GM19099 (cell line): ENCODE results near the gene TMEM51.

Source experiments
- POLR2A ChIP-seq: IDR thresholded peaks from 3 replicates; pipeline ENCODE4 v1.6.1; 2011; ENCODE audit warnings: low read depth; ENCODE audit not compliant: insufficient read length; ENCODE audit errors: extremely low read depth

Gene TMEM51

DNA sequence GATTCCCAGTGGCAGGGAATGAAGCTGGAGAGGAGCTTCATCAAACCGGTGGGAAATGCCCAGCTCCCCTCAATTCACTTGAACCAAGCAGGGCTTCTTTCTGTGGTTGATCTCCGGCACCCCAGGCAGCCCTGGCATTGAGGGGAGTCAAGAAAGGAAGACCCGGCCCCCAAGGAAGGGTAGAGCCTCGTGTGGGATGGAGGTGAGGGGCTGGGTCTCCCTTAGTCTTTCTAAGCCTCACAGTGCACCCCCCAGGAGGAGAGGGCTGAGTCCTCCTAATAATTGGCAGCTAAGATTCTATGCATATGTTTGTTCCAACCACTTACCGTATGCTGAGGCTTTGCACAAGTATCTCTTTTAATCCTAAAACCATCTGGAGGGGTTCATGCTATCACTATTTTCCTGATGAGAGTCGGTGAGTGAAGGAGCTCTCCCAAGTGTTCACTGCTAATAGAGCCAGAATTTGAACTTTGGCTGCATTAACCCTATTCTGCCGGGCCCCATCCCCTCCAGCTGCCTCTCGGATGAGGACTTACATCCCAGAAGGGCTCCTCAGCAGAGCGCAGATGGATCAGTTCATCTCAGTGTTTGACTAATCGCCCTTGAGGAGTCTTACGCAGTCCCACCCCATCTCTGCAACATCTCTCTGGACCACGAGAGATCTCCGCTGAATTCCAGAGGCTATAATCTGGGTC lies 33.1 kb upstream of the TMEM51 start:
- no peak for TF ChIP-seq POLR2A

DNA sequence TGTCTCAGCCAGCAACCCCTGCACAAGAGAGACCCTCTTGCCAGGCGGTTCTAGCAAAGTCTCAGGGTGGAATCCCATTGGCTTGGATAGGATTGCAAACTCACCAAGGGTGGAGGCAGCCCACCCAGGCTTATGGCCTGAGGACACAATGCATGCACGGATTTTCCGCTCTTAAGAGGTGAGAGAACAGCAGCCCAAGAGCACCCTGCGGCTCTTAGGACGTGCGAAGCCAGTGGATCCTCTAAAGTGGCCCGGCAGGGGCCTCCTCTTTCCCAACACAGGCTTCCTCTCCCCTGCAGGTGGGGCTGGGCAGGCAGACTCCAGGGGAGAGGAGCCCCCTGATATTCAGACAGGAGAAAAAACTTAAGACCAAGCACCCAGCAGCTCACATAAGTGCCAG lies 31.2 kb upstream of the TMEM51 start:
- TF ChIP-seq POLR2A, result no peak

DNA sequence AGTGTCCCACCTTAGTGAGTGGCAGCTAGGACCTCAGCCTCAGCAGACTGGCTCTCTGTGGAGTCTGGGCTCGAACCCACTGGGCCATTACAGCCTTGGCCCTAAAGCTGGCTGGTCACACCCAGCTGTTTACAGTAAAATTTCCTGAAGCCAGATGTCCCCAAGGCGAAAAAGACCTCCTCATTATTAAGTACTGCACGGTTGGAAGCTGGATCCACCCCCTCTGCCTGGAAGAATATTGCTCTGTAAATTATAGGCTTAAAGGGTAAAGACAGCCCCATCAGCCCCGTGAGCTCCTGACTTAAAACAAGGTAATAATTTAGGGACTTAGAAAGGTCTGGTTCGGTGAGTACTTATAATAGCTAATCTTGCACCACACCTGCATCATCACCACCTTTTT lies 30.3 kb upstream of the TMEM51 start:
- TF ChIP-seq POLR2A, result no peak

DNA sequence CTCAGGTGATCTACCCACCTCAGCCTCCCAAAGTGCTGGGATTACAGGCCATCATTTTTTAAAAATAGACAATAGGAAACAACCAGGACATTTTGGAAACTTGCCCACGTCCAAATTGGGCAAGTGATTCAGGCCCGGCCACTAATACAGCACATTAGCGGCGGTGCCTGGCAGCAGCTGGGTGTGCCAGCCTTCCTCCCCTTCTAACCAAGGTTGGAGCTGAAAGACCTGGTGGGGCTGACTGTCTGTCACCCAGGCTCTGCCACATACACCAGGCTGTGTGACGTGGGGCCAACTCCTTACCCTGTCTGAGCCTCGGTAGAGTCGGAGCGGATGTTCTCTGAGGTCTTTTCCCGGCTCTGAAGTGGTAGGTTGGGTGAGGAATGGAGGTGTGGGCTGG lies 29.6 kb upstream of the TMEM51 start:
- TF ChIP-seq POLR2A, result no peak

DNA sequence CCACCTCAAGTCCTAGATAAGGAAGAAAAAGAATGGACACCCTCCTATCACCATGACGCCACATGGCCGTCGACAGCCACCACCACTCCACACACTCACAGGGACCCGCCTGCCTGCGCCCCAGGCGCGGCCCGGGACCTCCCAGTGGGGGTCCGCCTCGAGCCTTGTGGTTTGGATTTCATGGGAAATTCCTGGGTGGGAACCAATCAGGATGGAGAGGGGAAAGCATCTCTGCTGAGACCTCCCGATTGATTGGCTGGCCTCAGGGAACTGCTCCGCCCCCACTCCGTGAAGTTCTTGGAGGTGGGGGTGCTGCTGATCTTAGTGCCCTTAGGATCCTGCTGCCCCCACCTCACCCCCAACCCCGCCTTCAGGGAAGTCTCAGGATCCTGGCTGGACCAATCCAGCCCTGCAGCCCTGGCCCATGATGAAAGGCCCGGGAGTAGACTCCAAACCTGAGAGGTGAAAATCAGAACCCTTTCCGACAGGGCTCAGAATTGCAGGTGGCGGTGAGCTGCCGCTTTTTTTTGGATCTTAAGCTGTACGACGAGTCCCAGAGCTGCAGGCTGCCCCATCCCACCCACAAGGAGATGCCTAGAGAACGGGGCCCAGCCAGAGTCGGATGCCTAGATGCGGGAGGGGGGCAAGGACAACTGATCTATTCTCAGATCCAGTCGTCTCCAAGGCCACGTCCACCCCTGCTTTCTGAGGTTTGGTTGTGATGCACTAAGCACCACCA lies 29.0 kb upstream of the TMEM51 start:
- no peak for TF ChIP-seq POLR2A

DNA sequence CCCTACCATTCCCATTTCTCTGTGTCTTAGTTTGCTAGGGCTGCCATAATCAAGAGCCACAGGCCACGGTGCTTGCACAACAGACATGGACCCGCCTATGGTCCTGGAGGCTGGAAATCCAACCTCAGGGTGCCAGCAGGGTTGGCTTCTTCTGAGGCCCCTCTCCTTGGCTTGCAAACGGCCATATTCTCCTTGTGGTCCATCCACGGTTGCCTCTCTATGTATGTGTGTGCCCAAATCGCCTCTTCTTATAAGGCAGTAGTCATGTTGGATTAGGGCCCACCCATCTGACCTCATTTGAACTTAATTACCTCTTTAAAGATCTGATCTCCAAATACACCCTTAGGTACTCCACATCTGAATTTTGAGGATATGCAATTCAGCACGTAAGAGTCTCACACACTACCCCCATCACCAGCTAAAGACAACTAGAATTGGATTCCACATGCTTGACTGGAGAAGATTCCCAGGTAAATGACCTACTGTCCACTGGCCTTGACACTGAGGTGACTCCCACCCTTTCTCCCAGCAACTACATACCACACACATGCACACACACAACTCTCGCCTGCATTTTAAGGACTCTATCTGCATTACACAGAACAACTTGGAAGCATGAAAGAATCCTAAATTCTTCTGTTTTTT lies 28.3 kb upstream of the TMEM51 start:
- no peak for TF ChIP-seq POLR2A

DNA sequence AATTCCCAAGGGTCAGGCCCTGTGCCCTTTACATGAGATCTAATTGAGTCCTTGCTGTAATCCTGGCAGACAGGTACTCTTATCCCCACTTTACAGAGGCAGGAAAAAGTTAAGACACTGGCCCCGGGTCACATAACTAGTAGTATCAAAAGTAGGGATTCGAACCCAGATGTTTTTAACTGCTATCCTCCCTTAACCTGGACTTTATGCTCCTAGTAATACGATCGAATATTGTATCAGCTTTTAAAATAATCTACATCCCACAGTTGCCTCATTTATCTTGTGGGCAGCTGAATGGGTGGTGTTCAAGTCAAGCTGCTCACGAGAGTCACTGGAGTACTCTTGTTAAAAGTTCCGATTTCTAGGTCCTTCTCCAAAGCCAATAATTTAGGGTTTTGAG lies 25.5 kb upstream of the TMEM51 start:
- TF ChIP-seq POLR2A, result no peak

DNA sequence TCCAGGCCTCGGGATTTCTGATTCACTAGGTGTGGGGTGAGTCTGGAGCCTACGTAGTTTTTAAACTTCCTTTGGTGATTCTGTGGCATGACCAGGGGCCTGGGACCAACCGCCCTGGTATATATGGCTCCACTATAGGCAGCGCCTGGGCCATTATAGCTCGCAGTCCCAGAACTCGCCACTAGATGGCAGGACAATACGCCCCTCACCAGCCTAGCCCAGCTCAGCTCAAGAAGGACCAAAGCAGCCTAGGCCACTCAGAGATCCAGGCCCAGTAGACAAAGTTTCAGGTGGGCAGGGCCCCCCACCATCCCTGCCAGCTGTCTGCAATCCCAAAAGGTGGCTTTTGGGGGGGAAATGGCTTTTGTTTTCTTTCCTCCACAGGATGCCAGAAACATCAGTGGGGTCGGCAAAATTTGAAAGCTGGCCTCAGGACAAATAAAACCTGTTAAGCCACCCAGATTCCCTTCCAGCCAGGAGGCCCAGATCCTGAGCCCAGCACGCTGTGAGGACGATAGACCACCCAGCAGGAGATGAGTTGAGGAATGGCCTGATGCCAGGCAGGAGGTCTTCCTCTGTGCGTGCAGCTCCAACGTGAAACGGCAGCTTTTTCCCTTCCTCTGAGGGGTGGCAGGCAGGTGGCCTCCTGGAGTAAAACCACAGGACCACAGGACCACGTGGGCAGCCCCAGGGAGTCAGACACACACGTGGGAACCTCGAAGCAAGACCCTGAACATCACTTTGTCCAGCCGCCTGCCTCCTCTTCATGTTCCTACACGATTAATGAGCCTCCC lies 24.8 kb upstream of the TMEM51 start:
- no peak for TF ChIP-seq POLR2A

DNA sequence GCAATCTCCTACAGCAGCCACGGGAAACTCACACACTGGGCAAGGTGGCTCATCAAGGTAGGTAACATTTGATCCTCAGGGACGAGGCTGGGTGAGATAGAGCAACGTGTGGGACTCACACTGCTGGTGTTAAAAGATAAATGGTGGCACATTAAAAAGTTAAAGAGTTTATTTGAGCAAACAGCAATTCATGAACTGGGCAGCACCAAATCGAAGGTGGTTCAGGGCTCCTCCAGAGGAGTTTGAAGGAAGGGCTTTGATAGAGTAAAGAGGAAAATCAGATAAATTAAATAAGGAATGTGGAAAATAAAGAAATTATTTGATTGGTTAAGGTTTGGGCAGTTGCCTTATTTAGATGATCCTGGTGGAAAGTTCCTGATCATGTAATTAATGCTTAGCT lies 23.6 kb upstream of the TMEM51 start:
- no peak for TF ChIP-seq POLR2A

DNA sequence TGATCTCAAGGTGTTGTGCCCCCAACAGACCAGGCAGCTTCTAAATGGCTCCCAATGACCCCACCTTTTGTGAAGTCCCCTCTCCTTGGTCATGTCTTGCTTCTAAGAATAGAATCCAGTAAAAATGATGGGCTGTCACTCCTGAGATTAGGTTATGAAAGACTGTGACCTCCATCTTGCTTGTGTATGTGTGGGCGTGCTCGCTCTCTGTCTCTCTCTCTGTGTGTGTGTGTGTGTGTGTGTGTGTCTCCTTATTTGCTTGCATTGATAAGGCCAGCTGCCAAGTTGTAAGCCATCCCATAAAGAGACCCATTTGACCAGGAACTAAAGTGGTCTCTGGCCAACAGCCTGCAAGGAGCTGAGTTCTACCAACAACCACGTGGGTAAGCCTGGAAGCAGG lies 22.9 kb upstream of the TMEM51 start:
- no peak for TF ChIP-seq POLR2A

DNA sequence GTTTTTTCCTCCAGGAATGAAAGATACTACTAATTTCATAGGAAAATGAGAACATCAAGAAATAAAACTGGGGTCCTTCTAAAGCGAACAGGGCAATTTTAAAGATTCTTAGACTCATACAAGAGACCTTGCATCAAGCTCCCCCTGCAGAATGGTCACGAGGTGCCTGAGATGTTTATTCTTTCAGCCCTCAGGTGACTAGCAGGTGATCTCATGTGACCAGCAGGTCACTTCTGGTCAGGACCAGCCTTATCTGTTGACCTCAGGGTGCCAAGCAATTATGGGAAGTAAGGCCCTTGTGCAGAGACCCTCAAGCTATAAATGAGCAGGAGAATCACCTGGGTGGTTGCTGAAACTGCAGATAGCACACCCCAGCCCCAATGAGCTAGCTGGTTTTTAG lies 20.6 kb upstream of the TMEM51 start:
- TF ChIP-seq POLR2A, result no peak

DNA sequence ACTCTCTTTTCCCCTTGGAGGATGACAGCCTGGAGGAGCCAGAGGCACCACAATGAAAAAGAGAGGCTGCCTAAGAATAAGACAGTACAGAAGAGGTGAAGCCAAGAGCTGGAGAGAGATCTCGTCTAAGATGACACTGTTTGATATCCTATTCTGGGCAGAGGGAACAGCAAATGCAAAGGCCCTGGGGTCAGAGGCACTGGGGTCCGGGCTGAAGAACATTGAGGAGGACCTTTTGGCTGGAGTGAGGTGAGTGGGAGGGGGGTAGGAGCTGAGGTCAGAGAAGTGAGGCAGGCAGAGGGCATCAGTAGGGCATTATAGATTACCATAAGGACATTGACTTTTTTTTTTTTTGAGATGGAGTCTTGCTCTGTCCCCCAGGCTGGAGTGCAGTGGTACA lies 19.3 kb upstream of the TMEM51 start:
- TF ChIP-seq POLR2A, result no peak

DNA sequence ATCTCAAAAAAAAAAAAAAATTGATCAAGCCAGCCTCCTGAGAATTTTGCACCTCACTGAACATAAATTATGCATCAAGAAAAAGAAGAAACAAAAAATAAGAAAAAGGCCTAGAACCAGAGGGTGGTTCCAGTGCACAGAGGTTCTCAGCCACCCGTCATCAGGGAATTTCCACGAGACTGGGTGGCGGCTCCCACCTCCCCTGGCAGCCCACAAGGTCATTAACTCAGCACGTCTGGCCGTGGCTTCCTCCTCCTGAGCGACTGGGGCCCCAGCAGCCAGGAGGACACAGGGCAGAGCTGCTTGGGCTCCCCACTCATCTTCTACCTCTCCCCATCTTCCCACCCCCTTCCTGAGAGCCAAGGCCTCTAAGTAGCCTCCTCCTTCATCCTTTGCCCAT lies 15.7 kb upstream of the TMEM51 start:
- TF ChIP-seq POLR2A, result no peak

DNA sequence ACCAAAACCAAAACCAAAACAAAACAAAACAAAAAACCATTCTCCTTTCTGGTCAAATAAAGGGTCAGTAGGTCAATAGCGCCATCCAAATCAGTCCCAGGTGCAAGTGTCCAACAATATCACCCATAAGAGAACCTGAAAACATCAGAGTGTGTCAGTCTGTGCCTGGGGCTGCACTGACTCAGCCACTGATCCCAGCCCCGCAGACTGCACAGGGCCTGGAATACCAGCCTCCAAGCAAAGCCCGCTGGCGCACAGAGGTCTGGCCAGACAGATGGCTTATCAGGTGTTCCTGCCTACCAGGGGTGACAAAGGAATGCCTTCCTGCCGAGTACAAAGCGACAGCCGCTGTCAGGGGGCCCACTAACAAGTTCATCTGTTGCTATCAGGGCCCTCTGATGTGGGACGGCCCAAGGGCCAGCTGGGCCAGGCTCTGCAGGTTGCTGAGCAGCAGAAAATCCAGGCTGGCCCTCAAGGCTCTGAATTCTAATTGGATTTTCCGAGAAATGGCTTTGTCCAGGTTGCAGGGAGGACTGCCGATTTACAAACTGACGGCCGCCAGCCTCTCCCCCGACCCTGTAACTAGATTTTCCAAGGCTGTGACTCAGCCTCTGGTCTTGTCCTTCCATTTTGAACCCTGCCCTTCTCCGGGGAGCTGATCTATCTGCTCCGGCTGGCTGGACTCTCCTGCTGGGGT lies 13.7 kb upstream of the TMEM51 start:
- no peak for TF ChIP-seq POLR2A
